Measurements from ENCODE around the gene DISC1. TPM values are rescaled to one million over a fixed set of nuclear protein-coding genes. Genes with fewer than 3 reads are reported as not detected.
A peak's percentile ranks its signal among the peaks of the same experiment; 100 is the strongest.

DISC1 gene
- total and polyA plus RNA-seq, 8 donors, result 0.42 to 6.6 (median 1.5) TPM

GRCh38 chr1:231926340-231926739, 299.8 kb downstream of the DISC1 start:
- H3K4me1 ChIP-seq, result no peaks in the 10 kb centered on the region
- H3K27ac ChIP-seq, result no peak overlapping the region
- H3K9me3 ChIP-seq, result no peaks in the 10 kb centered on the region
- no peak for TF ChIP-seq CTCF (IDR thresholded peaks at IDR 0.05)
- no peak overlapping the region for H3K4me3 ChIP-seq
- H3K27me3 ChIP-seq, result no peaks in the 10 kb centered on the region
- DNase-seq (no peak), ATAC-seq (no peak), FAIRE-seq (no peak)
- intact Hi-C loops (cut with DNase I), result no loop called here
- no peaks in the 10 kb centered on the region for H3K36me3 ChIP-seq
- 65 to 80% methylated on average over 1 of the region's 1 CpG for WGBS, 2 donors

- Histone ChIP-seq H3K27ac (no peak overlapping the region), H3K4me3 (no peak overlapping the region), H3K4me1 (no peaks in the 10 kb centered on the region), H3K27me3 (peaks cover 0 to 3% (median 0%) of the 10 kb centered on the region in 4 donors), H3K36me3 (no peaks in the 10 kb centered on the region), H3K9me3 (no peaks in the 10 kb centered on the region)
- 78 to 87% methylated on average over 2 of the region's 2 CpGs for WGBS, 2 donors
- TF ChIP-seq CTCF (IDR thresholded peaks at IDR 0.05), result no peak
- no peak for DNase-seq
- intact Hi-C loops (cut with DNase I), result no loop called here
- ATAC-seq, result no peak
- FAIRE-seq, result no peak
These were observed 300.3 kb downstream of the DISC1 start for GRCh38 chr1:231926933-231927332.

GRCh38 chr1:231927431-231927830, 300.8 kb downstream of the DISC1 start:
- FAIRE-seq, result no peak
- intact Hi-C loops (cut with DNase I), result no loop called here

GRCh38 chr1:231929311-231929710, 302.7 kb downstream of the DISC1 start:
- H3K27me3 ChIP-seq, result peaks cover 0 to 7% (median 2%) of the 10 kb centered on the region in 4 donors
- intact Hi-C loops (cut with DNase I), result no loop called here
- no peak overlapping the region for H3K27ac ChIP-seq
- H3K9me3 ChIP-seq, result no peaks in the 10 kb centered on the region
- TF ChIP-seq CTCF (IDR thresholded peaks at IDR 0.05), result no peak
- no peaks in the 10 kb centered on the region for H3K36me3 ChIP-seq
- FAIRE-seq (no peak), DNase-seq (no peak), ATAC-seq (peak in 1 of 4 donors; percentile 29)
- no peak overlapping the region for H3K4me3 ChIP-seq
- 29 to 35% methylated on average over 8 of the region's 8 CpGs for WGBS, 2 donors
- peaks cover 2% of the 10 kb centered on the region in 3 donors for H3K4me1 ChIP-seq

More at GRCh38 chr1:231927431-231927830, 300.8 kb downstream of the DISC1 start:
- no peaks in the 10 kb centered on the region for H3K36me3 ChIP-seq
- no peak overlapping the region for H3K4me3 ChIP-seq
- ATAC-seq (no peak), DNase-seq (no peak)
- TF ChIP-seq CTCF (IDR thresholded peaks at IDR 0.05), result no peak
- 75 to 87% methylated on average over 7 of the region's 7 CpGs for WGBS, 2 donors
- no peaks in the 10 kb centered on the region for H3K9me3 ChIP-seq
- H3K4me1 ChIP-seq, result no peaks in the 10 kb centered on the region
- H3K27me3 ChIP-seq, result peaks cover 0 to 7% (median 0%) of the 10 kb centered on the region in 4 donors
- H3K27ac ChIP-seq, result no peak overlapping the region

GRCh38 chr1:231930257-231930947, 303.8 kb downstream of the DISC1 start:
- FAIRE-seq, result no peak

More at GRCh38 chr1:231930257-231930947, 303.8 kb downstream of the DISC1 start:
- peaks cover 0 to 10% (median 2%) of the 10 kb centered on the region in 4 donors for H3K27me3 ChIP-seq
- peaks cover 5 to 10% (median 6%) of the 10 kb centered on the region in 3 donors for H3K4me1 ChIP-seq
- no peak for DNase-seq
- no peak overlapping the region for H3K27ac ChIP-seq
- H3K4me3 ChIP-seq, result no peak overlapping the region
- no peaks in the 10 kb centered on the region for H3K36me3 ChIP-seq
- WGBS, 2 donors, result 58 to 72% methylated on average over 7 of the region's 7 CpGs
- H3K9me3 ChIP-seq, result no peaks in the 10 kb centered on the region
- no peak for ATAC-seq
- no peak for TF ChIP-seq CTCF (IDR thresholded peaks at IDR 0.05)
- intact Hi-C loops (cut with DNase I), result no loop called here
